ENCODE measurements around the gene SSR3. TPM values are rescaled to one million over a fixed set of nuclear protein-coding genes. Genes with fewer than 3 reads are reported as not detected.
"Not testable (repeated sequence)": the region's sequence is repeated elsewhere in the genome, so short reads cannot be mapped to it uniquely, and the experiment has no call there.

SSR3 gene
- total RNA-seq, 1 donor from 2014 or later: 217 TPM

GRCh38 chr3:156600834-156601233 is 45.9 kb upstream of the SSR3 start:
- no peak for TF ChIP-seq CTCF (IDR thresholded peaks at IDR 0.05; ENCODE audit: insufficient read depth, low read length, poor library complexity, severe bottlenecking)
- Histone ChIP-seq H3K27me3 (ENCODE audit: control insufficient read depth, insufficient read depth, low read length) (no peaks in the 10 kb centered on the region), H3K36me3 (ENCODE audit: control insufficient read depth, insufficient read depth, low read length) (no peaks in the 10 kb centered on the region), H3K4me3 (ENCODE audit: low read depth, low read length) (no peak overlapping the region)
- DNase-seq (ENCODE audit: low read depth): no peak

GRCh38 chr3:156599089-156599874 is 44.4 kb upstream of the SSR3 start:
- Histone ChIP-seq H3K4me3 (ENCODE audit: low read depth, low read length) (no peak overlapping the region), H3K36me3 (ENCODE audit: control insufficient read depth, insufficient read depth, low read length) (no peaks in the 10 kb centered on the region), H3K27me3 (ENCODE audit: control insufficient read depth, insufficient read depth, low read length) (no peaks in the 10 kb centered on the region)
- TF ChIP-seq CTCF (IDR thresholded peaks at IDR 0.05; ENCODE audit: insufficient read depth, low read length, poor library complexity, severe bottlenecking): no peak
- DNase-seq (ENCODE audit: low read depth): no peak

- H3K36me3 ChIP-seq (ENCODE audit: control insufficient read depth, insufficient read depth, low read length): no peaks in the 10 kb centered on the region
- DNase-seq (ENCODE audit: low read depth): no peak
- no peaks in the 10 kb centered on the region for H3K27me3 ChIP-seq (ENCODE audit: control insufficient read depth, insufficient read depth, low read length)
- no peak overlapping the region for H3K4me3 ChIP-seq (ENCODE audit: low read depth, low read length)
- TF ChIP-seq CTCF (IDR thresholded peaks at IDR 0.05; ENCODE audit: insufficient read depth, low read length, poor library complexity, severe bottlenecking): no peak
Observed at GRCh38 chr3:156598413-156598812, 43.5 kb upstream of the SSR3 start.

GRCh38 chr3:156594219-156594683 is 39.3 kb upstream of the SSR3 start:
- no peaks in the 10 kb centered on the region for H3K27me3 ChIP-seq (ENCODE audit: control insufficient read depth, insufficient read depth, low read length)
- H3K36me3 ChIP-seq (ENCODE audit: control insufficient read depth, insufficient read depth, low read length): no peaks in the 10 kb centered on the region
- H3K4me3 ChIP-seq (ENCODE audit: low read depth, low read length): no peak overlapping the region
- no peak for DNase-seq (ENCODE audit: low read depth)
- TF ChIP-seq CTCF (IDR thresholded peaks at IDR 0.05; ENCODE audit: insufficient read depth, low read length, poor library complexity, severe bottlenecking): no peak

- H3K4me3 ChIP-seq (ENCODE audit: low read depth, low read length): no peak overlapping the region
- H3K36me3 ChIP-seq (ENCODE audit: control insufficient read depth, insufficient read depth, low read length): no peaks in the 10 kb centered on the region
- H3K27me3 ChIP-seq (ENCODE audit: control insufficient read depth, insufficient read depth, low read length): no peaks in the 10 kb centered on the region
- DNase-seq (ENCODE audit: low read depth): no peak
- no peak for TF ChIP-seq CTCF (IDR thresholded peaks at IDR 0.05; ENCODE audit: insufficient read depth, low read length, poor library complexity, severe bottlenecking)
Observed at GRCh38 chr3:156593814-156594213, 38.9 kb upstream of the SSR3 start.

- not testable (repeated sequence) for H3K36me3 ChIP-seq (ENCODE audit: control insufficient read depth, insufficient read depth, low read length); H3K4me3 ChIP-seq (ENCODE audit: low read depth, low read length); DNase-seq (ENCODE audit: low read depth); H3K27me3 ChIP-seq (ENCODE audit: control insufficient read depth, insufficient read depth, low read length)
Observed at GRCh38 chr3:156589806-156590205, 34.9 kb upstream of the SSR3 start.
